IMR-90 (cell line): ENCODE measurements around the gene NCAPD3.

ENCODE experiments used
- BHLHE40 ChIP-seq: fragments of 150-350 bp; IDR thresholded peaks from 2 replicates; pipeline ENCODE4 v1.6.1; 2016; ENCODE audit warnings: mild to moderate bottlenecking, low read depth, low read length
- CHD1 ChIP-seq: IDR thresholded peaks from 2 replicates; pipeline ENCODE4 v1.6.1; 2012; ENCODE audit warnings: low read depth, low read length, improper control_type of control experiment
- CTCF ChIP-seq: conservative IDR thresholded peaks from 2 replicates; pipeline ENCODE4 v1.5.1; 2012; ENCODE audit warnings: mild to moderate bottlenecking, low read depth, low read length, improper control_type of control experiment
- MAFK ChIP-seq: IDR thresholded peaks from 2 replicates; pipeline ENCODE4 v1.6.1; 2012; ENCODE audit warnings: low read depth, low read length, improper control_type of control experiment
- MXI1 ChIP-seq: IDR thresholded peaks from 2 replicates; pipeline ENCODE4 v1.6.1; 2012; ENCODE audit warnings: low read depth, mild to moderate bottlenecking, low read length, moderate library complexity, borderline replicate concordance
- POLR2A ChIP-seq: IDR thresholded peaks from 2 replicates; pipeline ENCODE4 v1.6.1; 2012; ENCODE audit warnings: mild to moderate bottlenecking, low read depth, low read length
- RAD21 ChIP-seq: IDR thresholded peaks from 2 replicates; pipeline ENCODE4 v1.6.1; 2012; ENCODE audit warnings: low read length, improper control_type of control experiment
- RCOR1 ChIP-seq: IDR thresholded peaks from 2 replicates; pipeline ENCODE4 v1.6.1; 2012; ENCODE audit warnings: mild to moderate bottlenecking, low read length, improper control_type of control experiment; ENCODE audit not compliant: insufficient replicate concordance
- TF ChIP-seq, protein P1 (sequence below): fragments of 150-350 bp; IDR thresholded peaks from 2 replicates; pipeline ENCODE4 v1.6.1; 2016; ENCODE audit warnings: low read depth, mild to moderate bottlenecking, low read length, moderate library complexity, borderline replicate concordance

DNA sequence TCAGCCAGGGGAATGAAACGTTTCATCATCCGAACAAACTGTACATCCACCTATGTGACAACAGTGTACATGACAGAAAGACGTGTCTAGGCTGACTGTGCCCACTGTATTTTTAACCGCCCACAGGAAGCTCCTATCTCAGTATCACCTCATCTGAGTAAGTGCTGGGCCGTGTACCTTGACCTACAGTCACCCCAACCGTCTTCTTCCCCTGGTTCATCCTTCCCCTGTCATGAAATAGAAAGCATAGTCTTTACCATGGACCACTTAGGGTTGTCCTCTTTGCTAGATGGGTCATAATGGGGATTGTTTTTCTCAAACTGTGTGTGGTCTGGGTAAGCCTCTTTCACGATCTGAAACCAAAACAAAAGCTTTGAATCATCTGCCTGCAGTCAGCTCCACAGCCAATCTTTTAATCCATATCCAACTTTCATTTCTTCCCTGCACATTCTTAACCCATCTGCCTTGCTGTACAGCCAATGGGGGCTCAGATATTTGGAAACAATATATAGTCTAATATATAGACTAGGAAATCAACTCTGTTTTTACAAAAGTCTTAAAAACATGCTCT is 25.2 kb upstream of the NCAPD3 start:
- TF ChIP-seq POLR2A (no peak), CTCF (no peak), RAD21 (no peak), RCOR1 (no peak), CHD1 (no peak), MXI1 (no peak), BHLHE40 (no peak), MAFK (no peak)
- TF ChIP-seq, protein P1, sequence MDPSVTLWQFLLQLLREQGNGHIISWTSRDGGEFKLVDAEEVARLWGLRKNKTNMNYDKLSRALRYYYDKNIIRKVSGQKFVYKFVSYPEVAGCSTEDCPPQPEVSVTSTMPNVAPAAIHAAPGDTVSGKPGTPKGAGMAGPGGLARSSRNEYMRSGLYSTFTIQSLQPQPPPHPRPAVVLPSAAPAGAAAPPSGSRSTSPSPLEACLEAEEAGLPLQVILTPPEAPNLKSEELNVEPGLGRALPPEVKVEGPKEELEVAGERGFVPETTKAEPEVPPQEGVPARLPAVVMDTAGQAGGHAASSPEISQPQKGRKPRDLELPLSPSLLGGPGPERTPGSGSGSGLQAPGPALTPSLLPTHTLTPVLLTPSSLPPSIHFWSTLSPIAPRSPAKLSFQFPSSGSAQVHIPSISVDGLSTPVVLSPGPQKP: no peak
